HG02885 (cell line): ENCODE results near the gene TP53RK.

Source experiments
- ATAC-seq: cut with Tn5 transposase; IDR thresholded peaks from one replicate; pipeline ENCODE4 v1.9.1; 2021; ENCODE audit warnings: mild to moderate bottlenecking; ENCODE audit not compliant: unreplicated experiment, poor library complexity

Gene TP53RK

DNA sequence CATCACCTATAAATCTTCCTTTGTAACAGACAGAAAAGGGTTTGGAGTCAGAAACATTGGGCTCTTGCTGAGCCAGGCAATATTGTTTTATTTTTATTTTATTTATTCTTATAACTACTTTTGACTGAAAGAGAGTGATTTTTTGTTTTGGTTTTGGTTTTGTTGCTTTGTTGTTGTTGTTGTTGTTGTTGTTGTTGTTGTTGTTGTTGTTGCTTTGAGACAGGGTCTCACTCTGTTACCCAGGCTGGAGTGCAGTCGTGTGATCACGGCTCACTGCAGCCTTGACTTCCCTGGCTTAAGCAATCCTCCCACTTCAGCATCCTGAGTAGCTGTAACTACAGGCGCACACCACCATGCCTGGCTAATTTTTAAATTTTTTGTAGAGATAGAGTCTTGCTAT is 22.9 kb downstream of the TP53RK start:
- ATAC-seq, result no peak

DNA sequence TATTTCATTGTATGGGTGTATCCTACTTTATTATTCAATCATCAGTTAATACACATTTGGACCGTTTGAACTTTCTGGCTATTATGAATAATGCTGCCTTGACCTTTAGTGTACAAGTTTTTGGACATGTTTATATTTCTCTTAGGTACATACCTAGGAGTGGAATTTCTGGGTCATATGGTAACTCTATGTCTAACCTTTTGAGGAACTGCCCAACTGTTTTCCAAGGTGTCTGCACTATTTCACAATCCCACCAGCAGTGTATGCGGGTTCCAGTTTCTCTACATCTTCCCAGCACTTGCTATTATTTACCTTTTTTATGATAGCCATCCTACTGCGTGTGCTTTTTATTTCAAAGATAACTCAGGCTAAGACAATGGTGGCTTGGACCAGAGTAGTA is 23.6 kb downstream of the TP53RK start:
- no peak for ATAC-seq

DNA sequence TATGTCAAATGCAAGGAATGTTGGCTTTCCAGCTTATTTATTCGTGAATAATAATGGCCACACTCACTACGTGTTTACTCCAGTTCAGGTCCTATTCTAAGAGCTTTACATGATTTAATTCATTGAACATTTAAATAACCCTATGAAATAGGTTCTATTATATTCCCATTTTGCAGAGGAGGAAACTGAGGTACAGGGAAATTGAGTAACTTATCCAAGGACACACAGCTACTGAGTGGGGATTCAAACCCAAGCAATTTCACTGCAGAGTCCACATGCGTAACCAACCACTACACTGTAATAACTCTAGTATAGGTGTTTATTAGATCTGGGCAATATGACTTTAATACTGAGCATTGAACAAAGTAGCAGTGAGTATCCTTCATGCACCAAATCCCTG is 25.7 kb downstream of the TP53RK start:
- ATAC-seq, result no peak

DNA sequence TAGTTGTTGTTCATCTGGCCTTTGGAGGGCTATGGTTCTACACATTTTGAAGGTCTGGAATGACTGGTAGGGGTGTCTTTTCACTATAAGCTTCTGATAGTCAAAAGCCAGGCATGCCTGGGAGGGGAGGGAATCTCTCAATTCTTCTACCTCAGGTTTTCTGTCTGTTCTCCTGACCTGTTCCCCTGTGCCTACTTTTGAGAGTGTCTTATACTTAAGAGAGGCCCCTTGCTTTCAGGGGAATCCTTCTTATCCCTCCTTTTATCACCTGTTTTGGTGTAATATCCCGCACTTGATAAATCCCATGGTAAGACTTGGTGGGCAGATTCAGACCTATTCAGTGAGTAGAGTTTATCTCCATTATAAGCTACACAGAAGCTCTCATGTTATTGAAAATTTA is 27.6 kb downstream of the TP53RK start:
- no peak for ATAC-seq

DNA sequence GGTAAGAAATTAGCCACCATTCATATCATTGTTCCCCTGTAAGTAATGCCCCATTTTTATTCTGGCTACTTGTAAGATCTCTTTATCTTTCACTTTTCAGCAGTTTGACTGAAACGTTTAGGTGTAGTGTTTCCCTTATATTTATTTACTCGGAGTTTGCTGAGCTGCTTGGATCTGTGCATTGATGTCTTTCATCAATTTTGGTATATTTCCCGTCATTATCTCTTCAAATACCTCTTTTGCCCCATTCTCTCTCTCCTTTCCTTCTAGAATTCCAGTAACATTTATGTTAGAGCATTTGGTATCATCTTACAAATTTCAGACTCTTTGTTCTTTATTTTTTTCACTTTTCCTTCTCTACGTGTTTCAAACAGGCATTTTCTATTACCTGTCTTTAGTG is 28.8 kb downstream of the TP53RK start:
- no peak for ATAC-seq

DNA sequence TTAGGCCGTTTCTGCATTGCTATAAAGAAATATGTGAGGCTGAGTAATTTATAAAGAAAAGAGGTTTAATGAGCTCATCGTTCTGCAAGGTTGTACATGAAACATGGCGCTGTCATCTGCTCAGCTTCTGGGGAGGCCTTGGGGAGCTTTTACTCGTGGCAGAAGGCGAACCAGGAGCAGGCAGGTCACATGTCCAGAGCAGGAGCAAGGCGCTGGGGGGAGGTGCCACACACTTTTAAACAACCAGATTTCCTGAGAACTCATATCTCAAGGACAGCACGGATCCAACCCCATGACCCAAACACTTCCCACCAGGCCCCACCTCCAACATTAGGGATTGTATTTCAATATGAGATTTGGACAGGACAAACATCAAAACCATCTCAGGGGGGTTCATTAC is 31.6 kb downstream of the TP53RK start:
- no peak for ATAC-seq

DNA sequence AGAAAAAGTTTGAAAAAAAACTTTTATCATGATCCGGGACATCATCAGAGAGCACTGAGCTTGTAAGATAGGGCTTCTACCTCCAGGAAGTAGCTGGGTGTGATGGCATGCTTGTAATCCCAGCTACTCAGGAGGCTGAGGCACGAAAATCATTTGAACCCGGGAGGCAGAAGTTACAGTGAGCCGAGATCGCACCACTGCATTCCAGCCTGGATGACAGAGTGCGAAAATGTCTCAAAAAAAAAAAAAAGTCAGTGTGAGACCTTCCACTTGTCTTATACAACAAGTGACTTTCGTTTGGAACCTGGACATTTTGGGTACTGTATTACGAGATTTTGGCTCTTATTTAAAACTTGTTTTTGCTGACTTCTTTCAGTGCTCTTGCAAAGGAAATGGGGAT is 32.1 kb downstream of the TP53RK start:
- ATAC-seq, result no peak

DNA sequence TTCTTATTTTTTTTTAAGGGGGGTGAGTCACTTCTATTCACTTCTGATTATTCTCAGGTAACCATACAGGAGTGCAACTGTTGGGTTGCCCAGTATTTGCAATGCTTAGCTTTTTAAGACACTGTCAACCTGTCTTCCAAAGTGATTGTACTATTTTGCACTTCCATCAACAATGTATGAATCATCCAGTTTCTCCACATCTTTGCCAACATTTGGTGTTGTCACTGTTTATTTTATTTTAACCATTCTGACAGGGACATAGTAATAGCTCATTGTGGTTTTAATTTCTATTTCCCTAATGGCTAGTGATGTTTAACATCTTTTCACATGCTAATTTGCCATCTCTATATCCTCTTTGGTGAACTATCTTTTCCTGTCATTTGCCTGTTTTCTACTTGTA is 36.5 kb downstream of the TP53RK start:
- no peak for ATAC-seq

DNA sequence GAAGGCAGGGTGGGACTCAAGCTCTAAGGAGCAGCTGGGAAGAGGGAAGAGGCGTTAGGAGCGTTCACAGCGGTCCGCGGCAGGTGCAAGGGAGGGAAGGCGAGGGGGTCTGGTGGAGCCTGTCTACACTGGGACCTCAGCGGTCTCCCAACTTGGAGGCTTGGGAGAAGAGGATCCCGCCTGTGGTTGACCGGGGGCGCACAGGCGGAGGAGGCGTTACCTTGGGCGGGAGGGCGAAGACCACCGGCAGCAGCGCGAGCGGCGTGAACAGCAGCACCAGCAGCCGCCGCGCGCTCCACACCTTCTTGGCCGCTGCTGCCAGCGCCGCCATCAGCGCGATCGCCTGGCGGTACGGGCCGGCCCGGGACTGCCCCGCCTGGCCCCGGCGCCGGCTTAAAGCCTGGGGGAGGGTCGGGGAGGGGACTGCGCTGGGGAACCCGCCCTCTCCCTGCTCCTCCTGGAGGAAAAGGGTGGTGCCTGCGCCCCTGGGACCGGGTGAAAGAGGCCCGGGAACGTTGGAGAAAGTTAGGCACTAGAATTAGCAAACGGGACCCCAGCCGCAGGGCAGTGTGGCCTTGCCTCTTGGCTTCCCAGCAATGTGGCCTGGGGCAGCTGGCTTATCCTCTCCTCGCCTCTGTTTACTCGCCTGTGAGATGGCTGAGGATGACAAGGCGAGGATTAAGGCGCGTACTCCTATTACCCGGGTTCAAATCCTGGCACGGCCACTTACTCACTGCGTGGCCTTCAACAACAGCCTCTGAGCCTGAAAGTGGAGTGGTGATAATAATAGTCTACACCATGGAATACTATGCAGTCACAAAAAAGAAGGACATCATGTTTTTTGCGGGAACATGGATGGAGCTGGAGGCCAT is 37.9 kb downstream of the TP53RK start, which contains the start of gene SLC13A3:
Gene SLC13A3, minus strand, starts transcription at position 369 of the 872 bp plus-strand sequence. Its CDS starts 38 bp downstream, at position 331.
- ATAC-seq, result no peak

DNA sequence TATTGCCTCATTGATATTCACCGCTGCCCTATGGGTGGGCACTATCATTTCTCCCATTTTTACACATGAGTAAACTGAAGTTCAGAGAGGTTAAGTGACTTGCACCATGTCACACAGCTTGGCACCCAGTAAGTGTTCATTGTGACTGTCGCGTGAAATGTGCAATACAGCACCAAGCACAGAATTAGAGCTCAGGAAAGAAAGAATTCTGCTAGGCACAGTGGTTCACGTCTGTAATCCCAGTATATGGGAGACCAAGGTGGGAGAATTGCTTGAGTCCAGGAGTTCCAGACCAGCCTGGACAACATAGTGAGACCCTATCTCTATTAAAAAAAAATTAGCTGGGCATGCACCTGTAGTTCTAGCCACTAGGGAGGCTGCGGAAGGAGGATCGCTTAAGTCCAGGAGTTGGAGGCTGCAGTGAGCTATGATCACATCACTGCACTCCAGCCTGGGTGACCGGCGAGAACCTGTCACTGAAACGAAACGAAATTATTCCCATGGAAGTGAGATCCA is 38.6 kb downstream of the TP53RK start:
- no peak for ATAC-seq

DNA sequence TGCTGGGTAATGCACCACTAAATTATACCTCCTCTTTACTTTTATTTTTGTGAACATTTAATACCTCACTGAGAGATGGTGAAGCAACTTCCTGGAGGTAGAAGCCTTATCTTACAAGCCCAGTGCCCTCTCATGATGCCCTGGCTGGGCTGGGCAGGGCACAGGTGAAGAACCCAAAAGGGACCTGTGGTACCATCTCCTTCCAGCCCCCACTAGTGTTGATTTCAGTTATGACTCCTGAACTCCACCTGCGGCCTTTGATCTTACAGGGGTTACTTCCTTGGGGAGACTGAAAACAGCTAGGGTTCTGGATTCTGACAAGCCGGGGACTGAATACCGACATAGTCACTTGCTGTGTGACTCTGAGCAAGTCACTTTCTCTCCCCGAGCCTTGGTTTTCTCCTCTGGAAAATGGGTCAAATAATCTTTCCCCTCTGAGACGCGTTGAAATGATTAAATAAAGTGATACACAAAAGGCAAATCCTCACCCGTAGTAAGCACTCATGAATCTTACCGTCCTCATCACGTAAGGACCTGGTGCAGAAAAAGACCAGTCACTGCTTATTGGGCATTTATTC is 39.2 kb downstream of the TP53RK start:
- ATAC-seq, result no peak

DNA sequence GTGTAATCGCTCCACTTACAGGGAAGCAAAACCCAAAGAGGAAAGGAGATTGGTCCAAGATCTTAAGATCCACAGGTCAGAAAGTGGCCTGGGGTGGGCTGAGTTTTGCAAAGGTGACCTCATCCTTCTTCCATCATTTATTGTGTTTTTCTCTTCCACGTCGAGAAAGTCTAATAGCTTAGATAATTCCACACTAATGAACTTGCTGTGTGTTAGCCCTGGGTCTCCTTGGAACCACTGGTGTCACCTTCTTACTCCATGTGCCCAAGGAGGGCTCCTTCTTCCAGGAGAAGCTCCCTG is 39.6 kb downstream of the TP53RK start:
- no peak for ATAC-seq

DNA sequence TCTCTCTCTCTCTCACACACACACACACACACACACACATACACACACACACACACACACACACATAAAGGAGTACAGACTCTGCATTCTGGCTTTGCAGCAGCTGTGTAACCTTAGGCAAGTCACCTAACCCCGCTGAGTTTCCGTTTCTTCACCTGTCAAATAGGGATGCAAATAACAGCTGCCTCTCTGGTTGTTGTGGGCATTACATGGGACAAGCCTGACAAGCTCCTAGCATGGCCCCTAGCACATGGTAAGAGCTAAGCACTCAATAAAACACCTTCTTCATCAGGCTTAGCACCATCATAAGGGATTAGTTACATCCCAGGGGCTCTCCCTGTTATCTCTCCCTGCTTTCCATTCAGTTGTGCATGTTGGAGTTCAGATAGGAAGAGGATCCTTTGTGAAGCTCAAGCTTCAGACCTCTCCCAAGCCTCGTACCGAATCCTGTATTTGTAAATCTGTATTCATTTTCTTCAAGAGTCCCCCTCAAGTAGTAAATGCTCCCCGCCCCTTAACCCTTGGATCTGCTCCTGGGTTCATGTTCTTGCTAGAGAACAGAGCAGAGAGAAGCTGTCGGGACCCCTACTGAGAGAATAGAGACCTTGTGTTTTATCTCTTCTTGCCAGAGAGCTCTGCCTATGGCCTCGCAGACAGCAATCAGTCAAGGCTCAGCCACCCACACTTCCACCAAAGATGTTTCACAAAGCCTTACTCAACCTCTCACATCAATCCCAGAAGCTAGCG is 40.2 kb downstream of the TP53RK start:
- ATAC-seq, result no peak

DNA sequence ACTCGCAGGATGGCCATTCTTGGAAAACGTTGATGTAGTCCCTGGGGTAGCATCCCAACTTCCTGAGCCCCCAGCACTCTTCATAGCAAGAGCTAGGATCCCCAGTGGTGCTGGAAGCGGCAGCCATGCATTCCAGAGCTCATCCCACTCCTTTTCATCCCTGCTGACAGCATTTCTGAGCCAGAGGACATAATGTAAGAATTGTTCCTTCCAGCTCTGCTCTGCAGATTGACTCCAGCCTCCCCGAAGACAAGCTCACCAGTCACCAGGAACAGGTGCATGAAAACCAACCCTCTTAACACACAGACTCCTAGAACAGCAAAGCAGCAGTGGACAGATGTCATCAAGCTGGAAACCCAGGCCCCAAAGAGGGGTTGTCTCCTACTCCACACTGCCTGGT is 41.8 kb downstream of the TP53RK start:
- ATAC-seq, result no peak

DNA sequence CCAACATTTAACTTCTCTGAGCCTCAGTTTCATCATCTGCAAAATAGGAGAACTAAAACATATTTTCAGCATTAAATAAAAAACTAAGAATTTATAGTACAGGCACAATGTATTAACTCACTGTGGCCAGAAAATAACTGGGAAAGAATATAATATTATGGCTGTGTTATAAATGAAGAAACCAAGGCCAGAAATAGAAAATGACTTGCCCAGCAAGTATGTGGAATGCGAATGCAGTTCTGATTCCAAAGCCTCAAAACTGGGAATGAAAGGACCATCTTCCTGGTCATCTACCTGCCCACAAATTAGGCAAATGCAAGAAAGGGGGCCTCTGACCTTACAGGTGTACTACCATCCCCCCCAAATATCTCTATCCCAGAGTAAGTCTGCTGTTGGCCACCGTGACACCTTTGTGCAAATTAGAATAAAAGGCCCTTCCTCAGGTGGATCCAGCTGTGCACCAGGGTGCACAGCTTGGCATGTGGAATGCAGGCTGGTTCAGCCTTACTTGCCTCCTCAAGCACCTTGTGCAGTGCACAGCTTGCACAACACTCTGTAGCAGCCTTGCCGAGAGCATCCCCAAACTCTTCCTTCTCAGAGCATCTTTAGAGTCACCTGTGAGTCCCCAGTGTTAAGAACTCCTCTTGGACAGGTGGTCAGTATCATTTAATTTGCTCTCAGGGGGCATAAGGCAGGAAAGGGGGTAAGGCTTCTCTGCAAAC is 42.4 kb downstream of the TP53RK start:
- no peak for ATAC-seq

DNA sequence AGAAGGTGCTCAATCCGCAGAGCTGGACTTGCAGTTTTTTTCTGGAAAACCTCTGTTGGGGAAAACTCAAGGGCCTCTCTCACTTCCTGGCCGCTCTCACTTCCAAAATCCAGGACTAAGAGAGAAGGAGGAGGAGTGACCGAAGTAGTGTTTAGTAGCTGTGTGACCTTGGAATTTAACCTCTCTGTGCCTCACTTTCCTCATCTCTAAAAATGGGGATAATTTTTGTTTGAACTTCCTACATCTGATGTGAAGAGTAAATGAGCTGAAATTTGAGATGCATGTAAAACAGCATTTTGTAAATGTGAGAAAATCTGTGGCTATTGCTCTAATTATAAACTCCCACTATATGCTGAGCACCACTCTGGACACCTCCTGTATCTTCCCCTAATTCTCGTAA is 43.1 kb downstream of the TP53RK start:
- ATAC-seq, result no peak

DNA sequence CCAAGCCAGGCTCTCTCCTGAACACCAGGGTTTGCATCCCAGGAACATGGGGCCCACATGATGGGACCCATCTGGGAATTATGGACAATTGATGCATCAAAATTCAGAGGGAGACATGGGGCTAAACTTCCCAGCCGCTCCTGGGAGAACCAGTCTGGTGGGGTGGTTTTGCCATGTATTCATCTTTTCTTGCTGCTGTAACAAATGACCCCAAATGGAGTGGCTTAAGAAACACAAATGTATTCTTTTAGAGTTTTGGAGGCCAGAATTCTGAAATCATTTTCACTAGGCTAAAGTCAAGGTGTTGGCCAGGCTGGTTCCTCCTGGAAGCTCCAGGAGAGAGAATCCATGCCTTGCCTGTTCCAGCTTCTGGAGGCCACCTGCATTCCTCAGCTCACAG is 44.5 kb downstream of the TP53RK start:
- no peak for ATAC-seq

DNA sequence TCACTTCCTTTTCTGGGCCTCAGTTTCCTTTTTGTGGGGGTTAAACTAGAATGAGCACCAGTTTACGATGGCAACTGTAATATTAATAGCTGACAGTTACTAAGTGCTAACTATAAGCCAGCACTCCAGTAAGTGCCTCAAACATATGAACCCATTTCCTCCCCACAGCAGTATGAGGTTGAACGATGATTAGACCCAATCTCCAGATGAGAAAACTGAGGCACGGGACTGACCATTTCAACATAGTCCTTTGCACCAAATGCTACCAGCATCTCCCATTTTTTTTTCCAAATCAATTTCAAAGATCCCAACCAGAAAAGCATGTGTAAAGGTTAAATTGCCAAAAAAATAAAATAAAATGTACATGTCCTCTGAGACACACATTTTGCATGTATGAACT is 45.1 kb downstream of the TP53RK start:
- ATAC-seq, result no peak

DNA sequence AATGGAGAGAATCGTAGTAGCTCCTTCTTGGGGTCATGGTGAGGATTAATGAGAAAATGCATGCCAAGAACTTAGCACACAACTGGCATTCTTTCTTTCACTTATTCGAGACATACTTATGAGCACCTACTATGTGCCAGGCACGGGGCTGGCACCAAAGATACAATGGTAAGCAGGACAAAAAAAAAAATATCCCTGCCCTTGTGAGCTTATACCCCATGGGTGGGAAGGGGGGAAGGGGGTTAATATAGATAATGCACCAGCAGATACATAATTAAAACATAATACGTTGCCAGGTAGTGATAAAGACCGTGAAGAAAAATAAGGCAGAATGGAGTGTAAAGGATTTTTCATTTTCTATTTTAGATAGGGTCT is 46.3 kb downstream of the TP53RK start:
- no peak for ATAC-seq

DNA sequence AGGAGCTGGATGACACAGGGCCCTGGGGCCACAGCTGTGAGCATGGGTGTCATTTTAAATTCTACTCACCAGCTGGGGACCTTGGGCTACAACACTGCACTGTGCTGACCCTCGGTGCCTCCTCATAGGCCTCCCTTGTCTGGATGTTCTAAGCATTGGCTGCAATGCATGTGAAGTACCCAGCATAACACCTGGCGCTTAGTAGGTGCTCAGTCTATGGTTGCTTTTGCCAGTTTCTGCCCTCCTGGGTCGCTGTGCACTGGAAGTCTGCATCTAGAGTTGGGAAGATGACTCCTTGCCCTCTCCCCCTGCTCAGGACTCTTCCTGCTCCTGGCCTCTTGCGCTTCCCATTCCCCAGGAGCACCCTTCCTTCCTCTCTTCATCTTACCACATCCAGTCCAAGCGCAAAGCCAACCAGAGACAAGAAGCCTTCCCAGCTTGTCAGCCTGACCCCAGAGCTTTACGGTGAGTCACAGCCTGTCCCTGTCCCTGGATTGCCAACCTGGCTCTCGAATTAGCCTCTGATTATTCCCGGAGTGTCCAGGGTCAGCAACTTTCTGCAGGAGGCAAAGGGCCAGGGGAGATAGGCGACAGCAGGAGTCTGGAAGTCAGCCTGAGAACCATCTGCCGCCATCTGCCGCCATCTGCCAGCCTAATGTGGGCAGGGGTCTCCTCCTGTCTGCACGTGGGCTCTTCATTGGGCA is 46.8 kb downstream of the TP53RK start:
- no peak for ATAC-seq
